ENCODE data around the gene SHROOM3. TPM values are rescaled to one million over a fixed set of nuclear protein-coding genes. Genes with fewer than 3 reads are reported as not detected.

Gene SHROOM3
- total and polyA plus RNA-seq, 2 experiments from 2014 or later: 11.3 to 73.5 TPM

- H3F3A ChIP-seq (replicated peaks; ENCODE audit: low read depth): no peaks in the 10 kb centered on the region
- no peaks in the 10 kb centered on the region for H3K27me3 ChIP-seq (ENCODE audit: insufficient read depth)
- no peaks in the 10 kb centered on the region for H3K36me3 ChIP-seq (ENCODE audit: insufficient read depth)
- Mint-ChIP-seq H3K4me1 (peaks cover 30% of the 10 kb centered on the region), H3K27ac (no peak overlapping the region), H3K4me3 (no peak overlapping the region), H3K36me3 (ENCODE audit: low read depth) (peaks cover 4% of the 10 kb centered on the region; the same call in 1 of the 3 replicates), H3K27me3 (ENCODE audit: insufficient read depth, low read depth, poor library complexity) (peaks cover 3% of the 10 kb centered on the region), H3K9me3 (peaks cover 11% of the 10 kb centered on the region)
- no peak overlapping the region for H3K4me2 ChIP-seq
- peaks cover 19% of the 10 kb centered on the region for H3K4me1 ChIP-seq (ENCODE audit: insufficient read depth)
- DNase-seq (ENCODE audit: low spot score) (no peak), ATAC-seq (no peak)
- no peak overlapping the region for H3K4me3 ChIP-seq
- TF ChIP-seq CTCF (conservative IDR thresholded peaks at IDR 0.05; ENCODE audit: low read depth in 2 of 2) (no peak), ZNF462 (CRISPR knock-in tag; IDR thresholded peaks at IDR 0.05) (no peak), NANOG (IDR thresholded peaks at IDR 0.05; ENCODE audit: borderline replicate concordance) (no peak), STAT1 (IDR thresholded peaks at IDR 0.05; ENCODE audit: unreplicated experiment) (no peak), REST (IDR thresholded peaks at IDR 0.05; ENCODE audit: unreplicated experiment) (no peak), EZH2phosphoT487 (IDR thresholded peaks at IDR 0.05; ENCODE audit: unreplicated experiment) (no peak), ZNF114 (CRISPR knock-in tag; IDR thresholded peaks at IDR 0.05) (no peak)
- H3K79me2 ChIP-seq (replicated peaks; ENCODE audit: insufficient read depth): no peaks in the 10 kb centered on the region
- no peaks in the 10 kb centered on the region for H3K9me2 ChIP-seq (ENCODE audit: insufficient read depth)
- H3K27ac ChIP-seq (ENCODE audit: low read depth): no peak overlapping the region
- H4K20me1 ChIP-seq (replicated peaks; ENCODE audit: insufficient read depth): no peaks in the 10 kb centered on the region
- no peak overlapping the region for H2AFZ ChIP-seq
Observed at GRCh38 chr4:76556452-76556851, 121.4 kb downstream of the SHROOM3 start.

All from GM23338 (cell line).